Kidney epithelial cell (primary cell): Measurements from ENCODE around the gene HTN3. TPM values are rescaled to one million over a fixed set of nuclear protein-coding genes. Genes with fewer than 3 reads are reported as not detected.

Experiments used
- DNase-seq: peaks from one replicate; pipeline ENCODE4 v3.0.0-alpha.2; 2010; ENCODE audit warnings: low read depth
- H3K27me3 ChIP-seq: 2 replicates; pipeline ENCODE4 v1.6.0; 2011; ENCODE audit warnings: low read length; ENCODE audit not compliant: control insufficient read depth, insufficient read depth
- H3K36me3 ChIP-seq: 2 replicates; pipeline ENCODE4 v1.5.1; 2011; ENCODE audit warnings: low read length; ENCODE audit not compliant: control insufficient read depth, insufficient read depth
- H3K4me3 ChIP-seq: 2 replicates; pipeline ENCODE4 v1.5.1; 2011; ENCODE audit warnings: low read depth, mild to moderate bottlenecking, control low read depth, low read length
- total RNA-seq: library from RNA; depleted of rRNA; stranded (reverse); fragments of >200 nt; gene quantifications from 2 replicates; pipeline ENCODE4 v1.2.3, GENCODE V29; 2015
- TF ChIP-seq, protein P1 (sequence below): IDR thresholded peaks from 2 replicates; pipeline ENCODE4 v1.5.1; 2011; ENCODE audit warnings: mild to moderate bottlenecking, moderate library complexity, low read length, control low read depth, inconsistent platforms; ENCODE audit not compliant: insufficient read depth, poor library complexity, severe bottlenecking

The HTN3 gene
- total RNA-seq, 1 donor from 2014 or later, result not detected

DNA sequence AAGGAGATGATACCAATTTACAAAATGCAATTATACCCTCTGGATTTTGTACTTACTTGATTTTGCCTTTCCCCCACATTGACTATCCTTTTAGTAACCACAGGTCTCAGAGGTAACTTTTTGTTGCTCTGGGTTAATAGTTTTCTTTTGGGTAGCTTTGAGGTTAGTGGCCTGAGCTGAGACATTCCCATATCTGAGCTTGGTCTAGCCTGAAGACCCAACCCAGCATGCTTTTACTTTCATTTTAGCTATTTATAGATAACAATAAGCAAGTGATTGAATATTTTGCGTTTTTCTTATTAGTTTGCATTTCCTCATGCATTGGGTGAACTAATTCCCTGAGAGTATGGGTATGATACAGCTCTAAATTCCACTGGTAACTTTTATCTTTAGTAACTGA is 33.7 kb downstream of the HTN3 start:
- no peaks in the 10 kb centered on the region for H3K27me3 ChIP-seq
- H3K4me3 ChIP-seq, result no peak overlapping the region
- H3K36me3 ChIP-seq, result no peaks in the 10 kb centered on the region
- no peak for DNase-seq
- TF ChIP-seq, protein P1, sequence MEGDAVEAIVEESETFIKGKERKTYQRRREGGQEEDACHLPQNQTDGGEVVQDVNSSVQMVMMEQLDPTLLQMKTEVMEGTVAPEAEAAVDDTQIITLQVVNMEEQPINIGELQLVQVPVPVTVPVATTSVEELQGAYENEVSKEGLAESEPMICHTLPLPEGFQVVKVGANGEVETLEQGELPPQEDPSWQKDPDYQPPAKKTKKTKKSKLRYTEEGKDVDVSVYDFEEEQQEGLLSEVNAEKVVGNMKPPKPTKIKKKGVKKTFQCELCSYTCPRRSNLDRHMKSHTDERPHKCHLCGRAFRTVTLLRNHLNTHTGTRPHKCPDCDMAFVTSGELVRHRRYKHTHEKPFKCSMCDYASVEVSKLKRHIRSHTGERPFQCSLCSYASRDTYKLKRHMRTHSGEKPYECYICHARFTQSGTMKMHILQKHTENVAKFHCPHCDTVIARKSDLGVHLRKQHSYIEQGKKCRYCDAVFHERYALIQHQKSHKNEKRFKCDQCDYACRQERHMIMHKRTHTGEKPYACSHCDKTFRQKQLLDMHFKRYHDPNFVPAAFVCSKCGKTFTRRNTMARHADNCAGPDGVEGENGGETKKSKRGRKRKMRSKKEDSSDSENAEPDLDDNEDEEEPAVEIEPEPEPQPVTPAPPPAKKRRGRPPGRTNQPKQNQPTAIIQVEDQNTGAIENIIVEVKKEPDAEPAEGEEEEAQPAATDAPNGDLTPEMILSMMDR, result no peak

DNA sequence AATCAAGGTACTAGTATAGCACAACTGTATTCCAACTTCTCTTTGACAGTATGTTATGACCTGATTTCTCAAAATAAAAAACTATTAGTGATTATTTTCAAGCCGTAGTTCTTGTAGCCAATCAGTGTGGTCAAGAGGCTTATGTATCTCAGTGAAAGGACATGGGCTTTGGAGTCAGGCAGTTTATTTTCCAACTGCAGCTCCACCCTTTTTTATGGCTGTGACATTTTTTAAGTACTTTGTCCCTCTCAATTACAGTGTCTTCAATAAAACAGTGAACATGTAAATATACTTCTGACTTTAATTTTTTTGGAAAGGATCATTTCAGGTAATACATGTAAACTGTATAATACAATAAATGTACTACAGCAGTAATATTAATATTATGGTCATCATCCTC is 51.9 kb downstream of the HTN3 start:
- H3K4me3 ChIP-seq, result no peak overlapping the region
- H3K36me3 ChIP-seq, result no peaks in the 10 kb centered on the region
- no peaks in the 10 kb centered on the region for H3K27me3 ChIP-seq
- TF ChIP-seq, protein P1, result no peak
- DNase-seq, result no peak

Other genes with a start within 250 kb of the HTN3 start
- gene SULT1E1, start 168.3 kb upstream of the HTN3 start, total RNA-seq, result not detected in 2 replicates
- not detected in 2 replicates for gene CSN1S1, start 97.4 kb upstream of the HTN3 start, total RNA-seq
- gene CSN2, start 62.7 kb upstream of the HTN3 start, total RNA-seq, result not detected in 2 replicates
- gene STATH, start 32.5 kb upstream of the HTN3 start, total RNA-seq, result not detected in 2 replicates
- not detected in 2 replicates for gene HTN1, start 22.0 kb downstream of the HTN3 start, total RNA-seq
- gene PRR27, start 125.8 kb downstream of the HTN3 start, total RNA-seq, result not detected in 2 replicates
- not detected in 2 replicates for gene ODAM, start 167.3 kb downstream of the HTN3 start, total RNA-seq
- not detected in 2 replicates for gene FDCSP, start 197.7 kb downstream of the HTN3 start, total RNA-seq
- gene CSN3, start 214.1 kb downstream of the HTN3 start, total RNA-seq, result not detected in 2 replicates